ENCODE data around the gene PCP4L1.
A peak's percentile ranks its signal among the peaks of the same experiment; 100 is the strongest.

The PCP4L1 gene

DNA sequence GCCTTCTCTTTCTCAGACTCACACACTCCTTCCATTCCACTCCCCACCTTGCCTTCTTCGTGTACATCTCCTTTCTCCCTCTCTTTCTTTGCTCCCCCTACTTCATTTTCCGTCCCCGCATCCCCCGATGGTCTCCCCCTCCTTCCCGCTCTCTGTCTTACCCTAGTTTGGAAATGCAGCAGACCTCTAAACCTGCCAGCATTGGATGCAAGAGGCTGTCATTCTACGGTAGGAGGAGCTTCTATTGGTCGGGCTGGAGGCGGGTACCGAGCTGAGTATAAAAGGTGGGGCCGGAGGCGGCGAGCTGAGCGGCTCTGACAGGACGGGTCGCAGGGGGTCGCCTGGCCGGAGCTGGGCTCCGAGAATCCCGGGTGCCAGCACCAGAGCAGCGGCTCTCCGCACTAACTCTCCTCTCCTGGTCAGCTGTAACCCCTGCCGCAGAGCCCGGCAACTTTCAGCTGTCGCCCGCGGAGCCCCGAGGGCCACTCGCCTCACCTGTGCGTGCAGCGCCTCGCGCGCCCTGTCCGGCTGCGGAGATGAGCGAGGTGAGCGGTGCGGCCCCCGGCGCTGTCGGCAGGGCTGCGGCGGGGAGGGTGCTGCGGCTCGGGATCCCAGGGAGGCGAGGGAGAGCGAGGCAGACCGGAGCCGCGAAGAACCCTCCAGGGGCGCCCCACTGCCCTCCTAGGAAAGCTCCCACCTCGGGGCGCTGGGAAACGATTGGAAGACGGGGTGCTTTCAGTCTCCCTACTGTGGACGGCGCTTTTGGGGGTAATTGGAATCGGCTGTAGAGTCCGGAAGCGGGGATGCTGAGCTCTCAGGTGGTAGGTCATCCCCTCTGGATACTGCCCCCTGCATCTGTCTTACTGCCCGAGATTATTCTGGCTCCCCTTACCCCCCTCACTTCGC lies at the start of gene PCP4L1:
Gene PCP4L1, plus strand, starts transcription at position 307 of the 906 bp plus-strand sequence. Its CDS starts 230 bp downstream, at position 537.
- Histone ChIP-seq H3K4me1 (peaks cover 4% of the 10 kb centered on the region), H3K9me3 (ENCODE audit: control insufficient read depth, low read length) (no peaks in the 10 kb centered on the region), H3K27ac (no peak within 1 kb of the TSS), H3K4me3 (ENCODE audit: low read depth, low read length) (peak within 1 kb of the TSS; percentile 49), H3K79me2 (no peaks in the 10 kb centered on the region), H3K36me3 (ENCODE audit: control insufficient read depth, insufficient read depth, low read length) (no peaks in the 10 kb centered on the region), H2AFZ (peak within 1 kb of the TSS; percentile 71), H3K27me3 (ENCODE audit: control insufficient read depth, insufficient read depth, low read length) (no peaks in the 10 kb centered on the region), H3K9ac (no peak within 1 kb of the TSS), H3K4me2 (ENCODE audit: low read length) (peak within 1 kb of the TSS; percentile 82)
- TF ChIP-seq, protein P1, sequence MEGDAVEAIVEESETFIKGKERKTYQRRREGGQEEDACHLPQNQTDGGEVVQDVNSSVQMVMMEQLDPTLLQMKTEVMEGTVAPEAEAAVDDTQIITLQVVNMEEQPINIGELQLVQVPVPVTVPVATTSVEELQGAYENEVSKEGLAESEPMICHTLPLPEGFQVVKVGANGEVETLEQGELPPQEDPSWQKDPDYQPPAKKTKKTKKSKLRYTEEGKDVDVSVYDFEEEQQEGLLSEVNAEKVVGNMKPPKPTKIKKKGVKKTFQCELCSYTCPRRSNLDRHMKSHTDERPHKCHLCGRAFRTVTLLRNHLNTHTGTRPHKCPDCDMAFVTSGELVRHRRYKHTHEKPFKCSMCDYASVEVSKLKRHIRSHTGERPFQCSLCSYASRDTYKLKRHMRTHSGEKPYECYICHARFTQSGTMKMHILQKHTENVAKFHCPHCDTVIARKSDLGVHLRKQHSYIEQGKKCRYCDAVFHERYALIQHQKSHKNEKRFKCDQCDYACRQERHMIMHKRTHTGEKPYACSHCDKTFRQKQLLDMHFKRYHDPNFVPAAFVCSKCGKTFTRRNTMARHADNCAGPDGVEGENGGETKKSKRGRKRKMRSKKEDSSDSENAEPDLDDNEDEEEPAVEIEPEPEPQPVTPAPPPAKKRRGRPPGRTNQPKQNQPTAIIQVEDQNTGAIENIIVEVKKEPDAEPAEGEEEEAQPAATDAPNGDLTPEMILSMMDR (IDR thresholded peaks at IDR 0.05) = no peak

- no peaks in the 10 kb centered on the region for H3K79me2 ChIP-seq
- H3K4me3 ChIP-seq (ENCODE audit: low read depth, low read length) = peak overlapping the region; percentile 15
- TF ChIP-seq, protein P1 (IDR thresholded peaks at IDR 0.05) = peak; percentile 76
- no peaks in the 10 kb centered on the region for H3K27me3 ChIP-seq (ENCODE audit: control insufficient read depth, insufficient read depth, low read length)
- H3K27ac ChIP-seq = no peak overlapping the region
- H3K4me2 ChIP-seq (ENCODE audit: low read length) = peak overlapping the region; percentile 15
- H3K36me3 ChIP-seq (ENCODE audit: control insufficient read depth, insufficient read depth, low read length) = no peaks in the 10 kb centered on the region
- no peaks in the 10 kb centered on the region for H3K9me3 ChIP-seq (ENCODE audit: control insufficient read depth, low read length)
- H3K4me1 ChIP-seq = no peaks in the 10 kb centered on the region
- no peak overlapping the region for H2AFZ ChIP-seq
- H3K9ac ChIP-seq = no peak overlapping the region
Observed at GRCh38 chr1:161209790-161210409, 48.6 kb upstream of the PCP4L1 start.

- H3K36me3 ChIP-seq (ENCODE audit: control insufficient read depth, insufficient read depth, low read length) = no peaks in the 10 kb centered on the region
- TF ChIP-seq, protein P1 (IDR thresholded peaks at IDR 0.05) = no peak
- H3K4me1 ChIP-seq = no peaks in the 10 kb centered on the region
Observed at GRCh38 chr1:161214369-161214768, 44.2 kb upstream of the PCP4L1 start.

DNA sequence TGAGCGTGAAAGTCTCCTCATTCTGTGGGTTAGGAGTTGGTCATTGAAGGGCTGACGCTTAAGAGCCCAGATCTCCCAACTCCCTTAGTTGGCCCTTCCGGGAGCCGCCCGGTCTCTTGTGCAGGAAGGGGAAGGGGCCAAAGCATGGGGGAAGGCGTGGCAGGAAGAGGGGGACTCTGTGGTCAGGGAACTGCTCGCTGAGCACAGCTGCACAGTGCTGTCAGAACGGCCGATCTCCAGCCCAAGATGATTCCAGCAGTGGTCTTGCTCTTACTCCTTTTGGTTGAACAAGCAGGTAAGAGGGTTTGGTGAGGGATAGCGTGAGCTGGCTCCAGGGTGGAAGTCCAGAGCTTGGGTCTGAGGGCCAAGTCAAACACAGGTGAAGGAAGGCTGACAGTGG lies 43.5 kb upstream of the PCP4L1 start, which contains the start of gene FCER1G:
Gene FCER1G, plus strand, starts transcription at position 220 of the 400 bp plus-strand sequence. Its CDS starts 27 bp downstream, at position 247.
- H3K4me2 ChIP-seq (ENCODE audit: low read length) = no peak within 1 kb of the TSS
- no peaks in the 10 kb centered on the region for H3K27me3 ChIP-seq (ENCODE audit: control insufficient read depth, insufficient read depth, low read length)
- TF ChIP-seq, protein P1 (IDR thresholded peaks at IDR 0.05) = no peak
- H3K9me3 ChIP-seq (ENCODE audit: control insufficient read depth, low read length) = no peaks in the 10 kb centered on the region
- no peaks in the 10 kb centered on the region for H3K36me3 ChIP-seq (ENCODE audit: control insufficient read depth, insufficient read depth, low read length)
- no peaks in the 10 kb centered on the region for H3K79me2 ChIP-seq
- H3K4me3 ChIP-seq (ENCODE audit: low read depth, low read length) = no peak within 1 kb of the TSS
- no peak within 1 kb of the TSS for H2AFZ ChIP-seq
- no peak within 1 kb of the TSS for H3K27ac ChIP-seq
- H3K9ac ChIP-seq = no peak within 1 kb of the TSS
- peaks cover 3% of the 10 kb centered on the region for H3K4me1 ChIP-seq

More at GRCh38 chr1:161214369-161214768, 44.2 kb upstream of the PCP4L1 start:
- no peak overlapping the region for H3K4me2 ChIP-seq (ENCODE audit: low read length)
- no peak overlapping the region for H3K4me3 ChIP-seq (ENCODE audit: low read depth, low read length)
- no peaks in the 10 kb centered on the region for H3K9me3 ChIP-seq (ENCODE audit: control insufficient read depth, low read length)
- no peak overlapping the region for H3K9ac ChIP-seq
- H3K27ac ChIP-seq = no peak overlapping the region
- no peaks in the 10 kb centered on the region for H3K79me2 ChIP-seq
- no peak overlapping the region for H2AFZ ChIP-seq
- no peaks in the 10 kb centered on the region for H3K27me3 ChIP-seq (ENCODE audit: control insufficient read depth, insufficient read depth, low read length)
